ENCODE data around the gene CTAG1A. TPM values are rescaled to one million over a fixed set of nuclear protein-coding genes. Genes with fewer than 3 reads are reported as not detected.

Gene CTAG1A
- total RNA-seq, 1 donor from 2014 or later = not detected

DNA sequence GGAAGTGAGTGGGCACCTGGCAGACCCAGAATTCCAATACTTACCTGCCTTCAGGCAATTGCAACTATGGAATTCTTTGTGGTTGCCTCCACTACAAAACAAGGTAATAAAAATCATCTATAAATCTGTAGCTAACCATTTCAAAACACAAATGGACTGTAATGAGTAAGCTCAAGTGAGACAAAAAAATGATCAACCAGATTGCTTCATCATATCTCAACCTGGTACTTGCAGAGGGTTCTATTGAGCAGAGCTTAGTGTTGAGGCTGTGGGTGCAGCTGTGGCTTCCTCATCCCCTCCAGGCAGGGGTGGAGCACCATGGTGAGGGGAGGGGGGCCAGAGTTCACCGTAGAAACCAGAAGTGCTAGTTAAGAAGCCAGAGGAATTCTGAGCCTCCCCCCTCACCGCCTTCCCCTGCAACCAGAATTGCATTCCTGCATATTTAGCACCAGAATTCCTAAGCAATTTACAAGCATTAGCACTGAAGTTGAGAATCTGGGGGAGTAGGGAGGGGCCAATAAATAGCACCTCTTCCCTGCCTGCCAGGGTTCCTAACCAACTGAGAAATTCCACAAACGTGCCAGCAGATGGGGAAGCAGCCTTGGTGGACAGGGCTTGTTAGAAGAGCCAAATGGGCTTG is 11.5 kb downstream of the CTAG1A start:
- H3K4me3 ChIP-seq (ENCODE audit: low read depth, low read length) = no peak overlapping the region
- peak; percentile 51 for DNase-seq (ENCODE audit: low read depth)
- TF ChIP-seq, protein P1, sequence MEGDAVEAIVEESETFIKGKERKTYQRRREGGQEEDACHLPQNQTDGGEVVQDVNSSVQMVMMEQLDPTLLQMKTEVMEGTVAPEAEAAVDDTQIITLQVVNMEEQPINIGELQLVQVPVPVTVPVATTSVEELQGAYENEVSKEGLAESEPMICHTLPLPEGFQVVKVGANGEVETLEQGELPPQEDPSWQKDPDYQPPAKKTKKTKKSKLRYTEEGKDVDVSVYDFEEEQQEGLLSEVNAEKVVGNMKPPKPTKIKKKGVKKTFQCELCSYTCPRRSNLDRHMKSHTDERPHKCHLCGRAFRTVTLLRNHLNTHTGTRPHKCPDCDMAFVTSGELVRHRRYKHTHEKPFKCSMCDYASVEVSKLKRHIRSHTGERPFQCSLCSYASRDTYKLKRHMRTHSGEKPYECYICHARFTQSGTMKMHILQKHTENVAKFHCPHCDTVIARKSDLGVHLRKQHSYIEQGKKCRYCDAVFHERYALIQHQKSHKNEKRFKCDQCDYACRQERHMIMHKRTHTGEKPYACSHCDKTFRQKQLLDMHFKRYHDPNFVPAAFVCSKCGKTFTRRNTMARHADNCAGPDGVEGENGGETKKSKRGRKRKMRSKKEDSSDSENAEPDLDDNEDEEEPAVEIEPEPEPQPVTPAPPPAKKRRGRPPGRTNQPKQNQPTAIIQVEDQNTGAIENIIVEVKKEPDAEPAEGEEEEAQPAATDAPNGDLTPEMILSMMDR (conservative IDR thresholded peaks at IDR 0.05; ENCODE audit: low read depth, low read length) = peak; percentile 26

DNA sequence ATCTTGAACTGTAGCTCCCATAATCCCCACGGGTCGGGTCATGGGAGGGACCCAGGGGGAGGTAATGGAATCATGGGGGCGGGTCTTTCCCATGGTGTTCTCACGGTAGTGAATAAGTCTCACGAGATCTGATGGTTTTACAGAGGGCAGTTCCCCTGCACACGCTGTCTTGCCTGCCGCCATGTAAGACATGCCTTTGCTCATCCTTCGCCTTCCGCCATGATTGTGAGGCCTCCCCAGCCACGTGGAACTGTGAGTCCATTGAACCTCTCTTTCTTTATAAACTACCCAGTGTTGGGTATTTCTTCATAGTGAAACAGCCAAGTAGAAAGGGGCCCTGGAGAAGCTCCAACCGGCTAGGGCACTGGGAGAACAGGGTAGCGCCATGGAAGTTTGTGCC is 12.3 kb downstream of the CTAG1A start:
- TF ChIP-seq, protein P1 (conservative IDR thresholded peaks at IDR 0.05; ENCODE audit: low read depth, low read length) = no peak
- no peak for DNase-seq (ENCODE audit: low read depth)
- no peak overlapping the region for H3K4me3 ChIP-seq (ENCODE audit: low read depth, low read length)

DNA sequence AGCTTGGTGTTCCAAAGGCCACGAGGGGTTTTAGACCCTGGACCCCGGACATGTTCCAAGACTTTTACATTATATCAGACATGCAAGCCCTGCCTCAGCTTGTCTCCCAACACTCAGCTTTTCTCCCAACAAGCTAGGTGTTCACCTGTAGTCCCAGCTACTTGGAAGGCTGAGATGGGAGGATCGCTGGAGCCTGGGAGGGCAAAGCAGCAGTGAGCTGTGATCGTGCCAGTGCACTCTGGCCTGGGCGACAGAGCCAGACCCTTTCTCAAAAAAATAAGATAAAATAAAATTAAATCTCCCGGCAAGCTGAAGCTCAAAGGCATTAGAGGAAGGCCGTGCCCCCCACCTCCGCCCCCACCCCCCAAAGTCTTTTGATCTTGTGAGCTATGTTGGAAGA is 13.7 kb downstream of the CTAG1A start:
- TF ChIP-seq, protein P1 (conservative IDR thresholded peaks at IDR 0.05; ENCODE audit: low read depth, low read length) = no peak
- no peak overlapping the region for H3K4me3 ChIP-seq (ENCODE audit: low read depth, low read length)
- DNase-seq (ENCODE audit: low read depth) = no peak

DNA sequence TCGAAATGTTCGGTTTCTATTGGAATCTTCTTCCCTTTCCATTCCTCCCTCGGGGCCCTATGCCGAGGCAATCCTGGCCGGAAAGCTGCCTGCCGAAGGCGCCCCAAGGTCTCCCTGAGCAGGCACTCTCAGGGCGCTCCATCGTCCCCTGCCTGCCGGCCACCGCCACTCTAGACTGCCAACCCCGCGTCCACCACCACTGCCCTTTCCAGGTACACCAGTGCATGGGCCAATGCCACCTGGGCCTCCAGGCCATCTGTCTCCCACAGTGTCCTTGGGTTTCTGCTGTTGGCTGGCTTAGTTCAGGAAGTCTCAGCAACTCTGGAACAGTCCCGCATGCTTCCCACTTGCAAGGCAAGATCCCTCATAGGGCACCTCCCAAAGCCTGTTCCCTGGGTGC is 14.6 kb downstream of the CTAG1A start:
- no peak for DNase-seq (ENCODE audit: low read depth)
- TF ChIP-seq, protein P1 (conservative IDR thresholded peaks at IDR 0.05; ENCODE audit: low read depth, low read length) = no peak
- no peak overlapping the region for H3K4me3 ChIP-seq (ENCODE audit: low read depth, low read length)

DNA sequence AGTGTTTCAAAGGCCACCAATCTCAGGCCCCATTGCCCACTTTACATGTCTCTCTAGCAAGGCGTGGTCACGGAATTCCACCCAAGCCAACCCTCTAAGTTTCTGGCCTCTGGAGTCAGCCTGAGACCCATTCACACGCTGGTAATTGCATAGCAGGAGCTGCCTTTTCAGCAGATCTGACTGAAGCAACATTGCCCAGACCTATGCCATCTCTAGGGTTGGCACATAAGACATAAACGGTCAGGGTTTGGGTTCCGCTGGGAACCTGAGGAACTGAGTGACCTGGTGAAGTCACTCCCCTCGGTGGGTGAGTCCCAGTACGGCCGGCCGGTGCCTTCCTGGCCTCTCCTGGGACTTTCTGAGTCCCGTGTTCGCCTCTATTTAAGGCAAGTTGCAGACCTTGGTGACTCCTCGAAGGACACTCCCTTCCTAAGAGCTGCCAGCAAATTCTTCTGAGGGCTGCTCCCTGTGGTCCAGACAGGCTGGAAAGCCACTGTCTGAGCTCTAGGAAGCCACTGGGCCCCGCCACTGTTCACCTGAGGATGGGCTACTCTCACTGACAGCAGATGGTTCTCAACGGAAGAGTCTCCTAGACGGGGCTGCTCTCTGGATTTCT is 15.9 kb downstream of the CTAG1A start:
- DNase-seq (ENCODE audit: low read depth) = no peak
- no peak overlapping the region for H3K4me3 ChIP-seq (ENCODE audit: low read depth, low read length)
- TF ChIP-seq, protein P1 (conservative IDR thresholded peaks at IDR 0.05; ENCODE audit: low read depth, low read length) = no peak

DNA sequence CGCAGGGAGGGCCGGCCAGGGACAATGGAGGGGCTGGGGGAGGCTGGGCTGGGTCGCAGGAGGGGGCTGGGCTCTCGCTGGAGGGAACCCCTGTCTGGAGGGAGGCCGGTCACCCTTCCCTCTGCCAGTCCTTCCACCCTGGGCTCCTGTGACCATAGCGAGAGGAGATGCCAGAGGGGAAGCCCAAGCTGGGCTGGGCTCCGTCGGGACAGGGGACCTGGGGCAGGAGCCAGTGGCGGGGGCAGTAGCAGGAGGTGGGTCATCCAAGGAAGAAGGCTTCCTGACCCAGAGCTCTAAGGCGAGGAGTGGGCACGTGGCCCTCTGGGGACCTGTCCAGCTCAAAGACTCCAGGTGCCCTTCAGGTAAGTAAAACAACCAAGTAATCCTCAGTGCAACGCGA is 17.3 kb downstream of the CTAG1A start:
- TF ChIP-seq, protein P1 (conservative IDR thresholded peaks at IDR 0.05; ENCODE audit: low read depth, low read length) = no peak
- no peak overlapping the region for H3K4me3 ChIP-seq (ENCODE audit: low read depth, low read length)
- no peak for DNase-seq (ENCODE audit: low read depth)
